ENCODE data around the gene ERVK3-1.
"Not testable (repeated sequence)": the region's sequence is repeated elsewhere in the genome, so short reads cannot be mapped to it uniquely, and the experiment has no call there.

The ERVK3-1 gene

DNA sequence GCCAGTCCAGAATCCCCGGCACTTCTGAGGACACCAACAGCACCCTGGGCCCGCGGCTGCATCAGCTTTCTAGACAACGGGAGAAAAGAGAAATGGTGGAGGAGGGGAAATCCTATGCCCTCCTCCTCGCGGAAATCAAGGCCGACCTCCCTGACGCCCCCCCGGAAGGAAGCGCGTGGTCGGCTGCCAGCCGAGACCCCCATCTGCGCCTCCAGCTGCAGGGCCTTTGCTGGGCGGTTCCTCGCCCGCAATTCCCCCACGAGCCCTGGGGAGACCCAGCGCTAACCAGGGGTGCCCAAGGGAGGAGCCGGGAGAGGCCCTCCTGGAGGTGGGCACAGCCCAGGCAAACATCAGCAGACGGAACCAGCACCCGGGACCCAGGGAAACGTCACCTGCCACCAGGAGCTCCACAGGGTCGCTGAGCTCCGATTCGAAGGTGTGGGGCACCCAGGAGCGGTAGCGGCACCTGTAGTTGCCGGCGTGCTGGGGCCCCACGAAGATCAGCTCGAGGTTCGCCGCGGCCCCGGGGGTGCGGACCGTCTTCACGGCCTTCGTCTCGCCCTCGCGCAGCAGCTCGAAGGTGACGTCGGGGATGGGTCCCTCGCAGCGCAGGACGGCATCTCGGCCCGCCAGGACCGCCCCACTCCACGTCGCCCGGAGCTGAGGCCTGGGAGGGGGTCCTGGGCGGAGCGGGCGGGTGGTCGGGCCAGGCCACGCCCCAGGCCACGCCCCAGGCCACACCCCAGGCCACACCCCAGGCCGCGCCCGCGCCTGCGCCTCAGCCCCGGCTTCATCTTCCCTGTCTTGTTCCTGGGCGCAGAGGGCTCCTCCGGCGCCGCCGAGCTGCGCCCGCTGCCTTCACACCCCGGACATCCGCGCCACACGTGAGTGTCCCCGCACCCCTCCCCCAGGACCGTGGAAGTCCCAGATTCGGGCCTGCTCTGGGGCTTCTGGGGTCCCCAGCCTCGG, 42.1 kb downstream of the ERVK3-1 start:
- peak; percentile 47 for DNase-seq

DNA sequence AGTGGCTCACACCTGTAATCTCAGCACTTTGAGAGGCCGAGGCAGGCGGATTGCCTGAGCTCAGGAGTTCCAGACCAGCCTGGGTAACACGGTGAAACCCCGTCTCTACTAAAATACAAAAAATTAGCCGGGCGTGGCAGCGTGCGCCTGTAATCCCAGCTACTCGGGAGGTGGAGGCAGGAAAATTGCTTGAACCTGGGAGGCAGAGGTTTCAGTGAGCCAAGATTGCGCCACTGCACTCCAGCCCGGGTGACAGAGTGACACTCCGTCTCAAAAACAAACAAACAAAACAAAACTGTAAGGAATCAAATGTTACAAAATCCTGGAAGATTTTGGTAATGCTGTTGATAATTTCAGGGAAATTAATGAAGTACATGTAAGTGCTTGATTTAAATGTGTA, 42.9 kb downstream of the ERVK3-1 start:
- DNase-seq: not testable (repeated sequence)

DNA sequence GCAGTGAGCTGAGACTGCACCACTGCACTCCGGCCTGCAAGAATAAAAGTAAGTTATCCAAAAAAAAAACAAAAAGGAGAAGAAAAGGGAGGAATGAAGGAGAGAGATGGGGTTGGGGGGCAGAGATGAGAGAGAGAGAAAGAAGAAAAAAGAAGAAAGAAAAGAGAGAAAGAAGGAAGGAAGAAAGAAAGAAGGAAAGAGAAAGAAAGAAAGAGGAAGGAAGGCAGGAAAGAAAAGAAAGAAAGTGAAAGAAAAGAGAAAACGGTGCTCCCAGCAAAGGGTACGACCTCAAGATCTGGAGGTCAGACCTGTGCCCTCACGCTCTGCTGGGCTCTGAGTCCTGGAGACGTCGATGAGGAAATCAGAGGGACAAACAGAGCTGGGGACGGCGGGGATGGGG, 44.4 kb downstream of the ERVK3-1 start:
- DNase-seq: no peak

DNA sequence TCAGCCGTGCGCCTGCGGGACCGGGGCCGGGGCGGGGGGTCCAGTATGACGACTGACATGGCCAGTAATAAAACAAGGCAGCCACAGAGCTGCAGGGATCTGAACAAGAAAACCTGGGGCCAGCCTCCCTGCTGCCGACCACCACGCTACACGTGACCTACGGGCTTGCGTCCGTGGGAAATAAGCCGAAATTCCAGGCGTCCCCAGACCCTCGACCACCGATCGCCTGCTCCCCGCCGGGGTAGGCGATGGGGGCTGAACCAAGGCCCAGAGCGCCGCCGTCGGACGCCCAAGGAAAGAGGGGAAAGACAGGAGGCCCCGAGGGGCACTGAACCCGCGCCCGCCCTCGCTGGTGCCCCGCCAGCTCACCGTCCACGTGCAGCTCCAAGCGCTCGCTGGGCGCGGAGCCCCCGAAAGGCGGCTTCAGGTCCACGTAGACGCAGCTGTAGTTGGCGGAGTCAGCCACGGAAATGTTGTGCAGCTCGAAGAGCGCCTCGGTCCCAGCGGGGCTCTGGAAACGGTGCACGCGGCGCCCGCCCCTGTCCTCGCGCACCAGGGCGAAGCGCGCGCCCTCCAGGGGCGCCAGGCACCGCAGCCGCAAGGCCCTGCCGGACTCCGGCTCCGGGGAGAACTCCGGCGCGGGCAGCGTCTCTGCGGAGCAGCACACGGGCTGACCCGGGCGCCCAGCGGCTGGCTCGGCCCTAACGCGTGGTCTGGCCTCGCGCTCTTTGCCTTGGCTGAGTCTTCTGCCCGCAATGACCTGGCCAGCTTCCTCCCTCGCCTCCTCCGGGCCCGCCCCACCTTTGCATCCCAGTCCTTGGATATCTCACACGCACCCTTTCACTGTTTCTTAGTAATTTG, 45.1 kb downstream of the ERVK3-1 start:
- DNase-seq: no peak

DNA sequence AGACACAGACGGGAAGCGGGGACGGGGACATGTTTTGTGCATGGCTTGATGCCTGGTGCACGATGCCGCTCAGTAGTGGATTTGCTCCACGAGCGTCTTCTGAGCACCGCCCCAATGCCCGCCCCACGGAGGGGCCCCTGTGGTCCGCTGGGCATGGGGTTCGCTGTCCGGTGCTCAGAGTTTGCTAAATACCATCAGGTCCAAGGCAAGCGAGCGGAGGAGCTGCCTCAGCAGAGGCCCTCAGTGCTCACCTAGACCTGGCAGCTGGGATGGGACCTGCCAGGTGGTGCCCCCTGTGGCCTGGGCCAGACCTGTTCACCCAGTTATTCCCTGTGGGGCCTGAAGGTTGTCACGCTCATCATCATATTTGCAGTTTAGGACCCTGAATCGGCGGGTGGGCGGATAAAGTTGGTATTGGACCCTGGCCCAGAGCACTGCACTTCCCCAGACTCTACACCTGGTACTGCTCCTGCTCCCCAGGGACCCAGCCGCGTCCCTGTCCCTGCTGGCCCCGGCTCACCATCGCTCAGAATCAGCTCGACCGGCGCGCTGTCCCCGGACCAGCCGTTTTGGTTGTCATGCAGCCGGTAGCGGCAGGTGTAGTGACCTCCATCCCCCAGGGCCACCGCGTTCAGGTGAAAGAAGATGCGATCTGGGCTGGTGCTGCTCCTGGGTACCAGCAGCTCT, 45.8 kb downstream of the ERVK3-1 start:
- no peak for DNase-seq

DNA sequence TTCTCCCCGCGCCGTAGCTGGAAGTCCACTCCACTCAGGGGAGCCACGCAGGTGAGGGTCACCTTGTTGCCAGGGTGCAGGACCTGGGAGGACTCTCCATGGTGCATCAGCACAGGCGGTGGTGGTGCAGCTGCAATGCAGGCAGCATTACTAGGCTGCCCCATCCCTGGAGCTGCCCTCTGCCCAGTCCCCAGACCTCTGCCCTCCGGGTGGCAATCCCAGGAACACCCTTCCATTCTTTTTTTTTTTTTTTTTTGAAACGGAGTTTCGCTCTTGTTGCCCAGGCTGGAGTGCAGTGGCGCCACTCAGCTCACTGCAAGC, 46.3 kb downstream of the ERVK3-1 start:
- no peak for DNase-seq

DNA sequence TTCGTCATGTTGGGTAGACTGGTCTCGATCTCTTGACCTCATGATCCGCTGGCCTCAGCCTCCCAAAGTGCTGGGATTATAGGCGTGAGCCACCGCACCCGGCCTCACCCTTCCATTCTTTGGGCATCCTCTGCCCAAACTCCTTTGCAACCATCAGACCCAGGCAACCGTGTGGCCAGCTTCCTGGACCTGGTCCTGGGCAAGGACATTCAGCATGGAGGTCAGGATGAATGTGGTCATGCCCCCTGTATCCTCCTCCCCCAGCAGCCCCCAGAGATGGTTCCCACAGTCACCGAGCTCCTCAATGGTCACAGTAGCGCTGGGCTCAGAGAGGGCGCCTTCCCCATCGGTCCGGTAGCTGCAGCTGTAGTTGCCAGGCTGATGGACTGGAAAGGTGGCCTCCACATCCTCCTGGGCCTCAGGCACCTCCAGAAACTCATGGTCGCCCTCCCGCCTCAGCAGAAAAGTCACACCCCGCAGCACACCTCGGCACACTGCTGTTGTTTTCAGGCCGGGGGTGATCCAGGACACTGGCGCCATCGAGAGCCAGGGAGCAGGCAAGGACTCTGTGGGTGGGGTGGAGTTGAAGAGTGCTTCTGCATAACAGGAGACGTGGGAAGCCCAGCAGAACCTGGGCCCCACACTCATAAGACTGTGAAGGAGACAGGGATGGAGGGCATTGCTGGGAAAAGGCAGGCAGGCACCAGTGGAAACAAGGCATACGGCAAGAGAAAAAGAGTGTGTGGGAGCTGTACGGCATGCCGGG, 47.0 kb downstream of the ERVK3-1 start:
- DNase-seq: no peak

DNA sequence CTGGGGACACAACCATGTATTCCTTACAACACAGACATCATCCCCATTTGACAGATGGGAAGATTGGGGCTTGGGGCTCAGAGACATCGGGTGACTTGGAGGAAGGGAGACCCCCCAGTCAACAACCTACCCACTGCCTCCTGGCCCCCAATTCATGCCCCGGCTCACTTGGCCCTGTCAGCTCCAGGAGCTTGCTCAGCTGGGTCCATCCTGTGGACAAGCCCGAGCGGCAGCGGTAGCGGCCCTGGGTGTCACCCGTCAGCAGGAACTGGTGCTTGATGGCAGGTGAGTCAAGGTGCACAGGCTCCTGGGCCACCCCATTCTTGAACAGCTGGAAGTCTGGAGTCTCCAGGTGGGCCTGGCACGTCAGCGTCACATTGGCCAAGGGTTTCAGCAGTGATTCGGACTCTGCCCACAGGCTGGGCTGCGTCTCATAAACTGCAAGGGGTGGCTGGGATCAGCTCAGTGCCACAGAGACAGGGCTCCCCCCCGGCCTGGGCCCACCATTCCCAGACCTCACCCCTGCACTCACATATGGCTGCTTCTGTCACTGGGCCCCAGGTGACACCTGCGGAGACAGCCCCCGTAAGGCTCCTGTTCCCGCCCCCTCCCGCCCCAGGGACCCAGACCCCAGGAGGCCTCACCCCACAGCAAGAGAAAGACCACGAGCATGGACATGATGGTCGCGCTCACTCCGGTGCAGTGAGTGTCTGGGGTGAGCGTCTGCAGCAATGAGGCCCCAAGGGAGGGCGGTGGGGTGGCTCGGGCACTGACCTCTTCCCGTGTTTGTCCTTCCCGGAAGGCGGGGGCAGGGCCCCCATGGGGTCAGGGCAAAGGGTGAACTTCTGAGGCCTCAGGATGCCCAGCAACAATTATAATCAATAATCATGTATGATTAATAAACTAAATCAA, 47.8 kb downstream of the ERVK3-1 start, which contains the start of gene A1BG:
Gene A1BG, minus strand, starts transcription at position 733 of the 912 bp plus-strand sequence. Its CDS starts 55 bp downstream, at position 678.
- DNase-seq: no peak

DNA sequence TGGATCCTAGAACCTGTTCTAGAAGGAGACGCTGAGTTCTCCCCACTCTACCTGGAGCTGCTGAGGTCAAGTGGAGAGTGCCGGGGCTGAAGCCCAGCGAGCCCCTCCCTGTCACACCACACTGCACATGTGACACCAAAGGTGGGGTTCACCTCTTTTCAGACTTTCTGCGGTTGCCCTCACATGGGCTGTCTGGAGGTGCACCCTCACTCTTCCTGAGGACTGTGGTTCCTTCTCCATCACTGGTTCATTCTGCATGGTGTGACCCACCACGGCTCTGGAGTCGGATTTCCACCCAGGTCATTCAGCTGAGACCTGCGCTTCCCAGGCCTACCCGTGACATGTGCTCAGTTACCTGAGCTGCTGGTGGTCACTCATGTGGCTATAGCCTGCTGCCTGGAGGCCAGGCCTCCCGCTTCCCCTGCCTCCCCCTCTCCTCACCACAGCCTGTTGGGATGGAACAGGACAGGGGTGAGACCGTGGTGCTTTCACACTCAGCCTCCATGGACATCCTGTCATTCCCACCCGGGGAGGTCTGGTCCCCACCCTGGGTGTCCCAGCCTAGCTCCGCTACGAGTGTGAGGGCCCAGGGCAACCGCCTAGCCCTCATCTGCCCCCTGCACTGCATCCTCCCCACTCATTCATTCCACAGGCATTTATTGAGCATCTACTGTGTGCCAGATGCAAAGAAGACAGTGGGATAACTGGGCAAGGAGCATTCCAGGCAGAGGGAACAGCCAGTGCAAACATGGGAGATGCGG, 48.7 kb downstream of the ERVK3-1 start:
- no peak for DNase-seq

DNA sequence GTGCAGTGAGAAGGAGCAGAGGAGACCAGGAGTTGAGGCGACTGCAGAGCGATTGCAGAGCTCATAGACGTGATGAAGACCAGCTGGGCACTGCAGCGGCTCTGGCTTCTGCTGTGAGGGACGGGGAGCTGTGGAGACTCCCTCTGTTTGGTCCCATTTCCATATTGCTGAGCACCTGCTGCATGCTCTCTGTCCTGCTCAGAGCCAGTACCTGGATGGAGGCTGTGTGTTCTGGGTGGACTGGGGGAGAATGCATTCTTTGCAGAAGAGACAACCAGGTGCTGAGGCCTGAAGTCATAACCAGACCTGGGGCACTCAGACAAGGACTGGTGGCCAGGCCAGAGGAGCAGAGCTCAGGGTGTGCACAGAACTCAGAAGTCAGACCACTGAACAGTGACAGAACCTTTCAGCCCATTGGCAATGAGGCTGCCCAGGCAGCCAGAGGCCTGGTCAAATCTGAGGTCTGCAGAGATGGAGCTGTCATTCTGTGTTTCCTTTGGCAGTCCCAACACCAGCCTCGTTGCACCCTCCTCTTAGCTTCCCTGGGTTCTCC, 49.4 kb downstream of the ERVK3-1 start:
- no peak for DNase-seq

DNA sequence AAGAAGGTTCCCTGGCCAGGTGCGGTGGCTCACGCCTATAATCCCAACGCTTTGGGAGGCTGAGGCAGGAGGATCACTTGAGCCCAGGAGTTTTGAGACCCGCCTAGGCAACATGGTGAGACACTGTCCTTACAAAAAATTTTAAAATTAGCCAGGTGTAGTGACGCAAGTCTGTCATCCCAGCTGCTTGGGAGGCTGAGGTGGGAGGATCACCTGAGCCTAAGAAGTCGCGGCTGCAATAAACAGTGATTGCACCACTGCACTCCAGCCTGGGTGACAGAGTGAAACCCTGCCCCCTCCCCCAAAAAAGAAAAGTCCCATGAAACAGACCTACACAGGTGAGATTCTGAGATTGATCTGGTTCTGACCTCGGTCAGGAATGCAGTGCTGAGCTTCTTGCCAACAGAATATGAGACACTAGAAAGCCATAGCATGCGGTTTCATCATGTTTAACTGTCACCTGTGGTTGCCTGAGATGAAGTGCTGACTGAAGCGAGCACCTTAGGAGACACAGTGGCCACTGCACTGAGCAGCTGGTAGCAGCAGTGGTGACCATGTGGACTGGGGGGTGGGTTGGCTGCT, 50.1 kb downstream of the ERVK3-1 start:
- DNase-seq: no peak

DNA sequence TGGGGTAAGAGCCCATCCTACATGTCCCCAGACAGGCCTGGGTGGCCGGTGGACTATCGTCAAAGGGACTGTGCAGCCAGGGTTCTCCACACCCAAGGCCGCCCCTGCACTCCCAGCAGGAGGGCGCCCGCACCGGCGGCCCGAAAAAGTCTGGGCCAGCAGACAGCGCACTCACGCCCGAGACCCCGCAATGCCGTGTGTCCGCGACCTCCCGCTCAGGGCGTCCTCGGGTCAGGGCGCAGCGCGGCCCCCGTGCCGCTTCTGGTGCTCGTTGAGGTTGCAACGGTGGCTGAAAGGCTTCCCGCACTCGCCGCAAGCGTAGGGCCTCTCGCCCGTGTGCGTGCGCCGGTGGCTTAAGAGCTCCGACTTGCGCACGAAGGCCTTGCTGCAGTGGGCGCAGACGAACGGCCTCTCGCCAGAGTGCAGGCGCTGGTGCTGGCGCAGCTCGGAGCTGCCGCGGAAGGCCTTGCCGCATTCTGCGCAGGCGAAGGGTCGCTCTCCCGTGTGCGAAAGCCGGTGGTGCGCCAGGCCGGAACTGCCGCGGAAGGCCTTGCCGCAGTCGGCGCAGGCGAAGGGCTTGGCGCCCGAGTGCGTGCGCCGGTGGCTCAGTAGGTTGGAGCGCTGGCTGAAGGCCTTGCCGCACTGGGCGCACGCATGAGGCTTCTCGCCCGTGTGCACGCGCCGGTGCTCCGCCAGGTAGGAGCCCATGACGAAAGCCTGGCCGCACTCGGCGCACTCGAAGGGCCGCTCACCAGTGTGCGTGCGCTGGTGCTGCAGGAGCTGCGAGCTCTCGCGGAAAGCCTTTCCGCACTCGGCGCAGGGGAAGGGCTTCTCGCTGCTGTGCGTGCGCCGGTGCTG, 51.0 kb downstream of the ERVK3-1 start:
- DNase-seq: peak; percentile 34

DNA sequence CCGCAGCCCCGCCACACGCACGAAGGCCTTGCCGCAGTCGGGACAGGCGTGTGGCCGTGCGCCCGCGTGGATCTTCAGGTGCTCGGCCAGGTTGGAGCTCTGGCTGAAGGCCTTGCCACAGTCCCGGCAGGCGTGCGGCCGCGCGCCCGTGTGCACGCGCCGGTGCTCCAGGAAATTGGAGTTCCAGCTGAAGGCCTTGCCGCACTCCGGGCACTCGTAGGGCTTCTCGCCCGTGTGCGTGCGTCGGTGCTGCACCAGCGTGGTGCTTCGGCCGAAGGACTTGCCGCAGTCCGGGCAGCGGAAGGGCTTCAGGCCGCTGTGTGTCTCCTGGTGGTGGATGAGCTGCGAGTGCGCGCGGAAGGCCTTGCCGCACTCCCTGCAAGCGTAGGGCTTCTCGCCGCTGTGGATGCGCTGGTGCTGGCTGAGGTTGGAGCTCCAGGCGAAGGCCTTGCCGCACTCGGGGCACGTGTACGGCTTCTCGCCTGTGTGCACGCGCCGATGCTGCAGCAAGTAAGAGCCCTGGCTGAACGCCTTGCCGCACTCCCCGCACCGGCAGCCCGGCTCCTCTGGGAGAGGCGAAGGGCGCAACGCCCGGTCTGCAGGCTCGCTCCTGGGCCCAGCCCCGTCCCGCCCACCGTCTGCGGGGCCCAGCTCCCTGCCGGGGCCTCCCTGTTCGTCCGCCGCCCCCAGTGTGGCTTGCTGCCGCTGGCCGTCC, 51.7 kb downstream of the ERVK3-1 start:
- DNase-seq: no peak

DNA sequence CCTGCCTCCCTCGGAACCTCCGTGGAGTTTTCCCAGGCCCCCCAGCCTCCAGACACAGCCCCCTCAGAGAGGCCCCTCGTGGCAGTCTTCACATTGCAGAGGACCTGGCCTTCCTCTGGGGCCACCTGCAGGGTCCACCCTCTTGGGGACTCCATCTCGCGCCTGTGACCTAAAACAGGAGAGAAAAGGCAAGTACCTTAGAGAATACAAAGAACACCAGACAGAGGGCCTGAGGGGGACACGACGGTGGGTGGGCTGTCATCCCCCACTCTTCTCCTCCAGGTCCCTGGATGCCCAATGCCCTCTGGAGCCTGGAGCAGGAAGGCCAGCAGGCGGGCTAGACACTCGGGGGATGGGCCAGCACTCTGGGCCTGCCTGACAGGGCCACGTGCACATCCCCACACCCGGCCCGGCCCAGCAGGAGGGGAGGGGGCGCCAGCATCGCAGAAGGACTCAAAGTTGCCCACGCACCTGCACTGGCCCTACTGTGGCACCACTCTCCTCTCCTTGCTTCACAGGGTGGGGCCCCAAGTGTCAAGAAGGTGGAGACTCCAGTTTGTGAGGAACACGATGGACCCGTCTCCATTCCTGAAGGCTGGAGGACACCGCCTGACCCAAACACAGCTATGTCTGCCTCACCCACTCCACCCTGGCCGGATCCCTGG, 52.4 kb downstream of the ERVK3-1 start:
- no peak for DNase-seq

DNA sequence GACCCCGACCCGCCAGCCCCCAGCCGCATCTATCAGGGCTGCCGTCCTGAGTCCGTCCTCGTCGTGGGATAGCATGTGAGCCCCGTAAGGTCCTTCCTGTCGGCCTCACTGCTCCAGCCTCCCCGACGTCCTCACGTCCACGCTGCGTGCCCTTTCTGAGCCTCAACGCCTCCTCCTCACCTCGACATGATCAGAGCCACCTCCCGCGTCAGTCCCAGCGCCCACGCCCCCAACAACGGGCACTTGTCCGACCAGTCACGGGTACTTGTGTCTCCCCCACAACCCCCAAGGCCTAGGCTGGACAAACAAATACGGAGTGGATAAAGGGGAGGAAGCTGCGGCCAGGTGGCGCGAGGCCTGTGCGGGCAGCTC, 56.7 kb downstream of the ERVK3-1 start:
- DNase-seq: peak; percentile 10

DNA sequence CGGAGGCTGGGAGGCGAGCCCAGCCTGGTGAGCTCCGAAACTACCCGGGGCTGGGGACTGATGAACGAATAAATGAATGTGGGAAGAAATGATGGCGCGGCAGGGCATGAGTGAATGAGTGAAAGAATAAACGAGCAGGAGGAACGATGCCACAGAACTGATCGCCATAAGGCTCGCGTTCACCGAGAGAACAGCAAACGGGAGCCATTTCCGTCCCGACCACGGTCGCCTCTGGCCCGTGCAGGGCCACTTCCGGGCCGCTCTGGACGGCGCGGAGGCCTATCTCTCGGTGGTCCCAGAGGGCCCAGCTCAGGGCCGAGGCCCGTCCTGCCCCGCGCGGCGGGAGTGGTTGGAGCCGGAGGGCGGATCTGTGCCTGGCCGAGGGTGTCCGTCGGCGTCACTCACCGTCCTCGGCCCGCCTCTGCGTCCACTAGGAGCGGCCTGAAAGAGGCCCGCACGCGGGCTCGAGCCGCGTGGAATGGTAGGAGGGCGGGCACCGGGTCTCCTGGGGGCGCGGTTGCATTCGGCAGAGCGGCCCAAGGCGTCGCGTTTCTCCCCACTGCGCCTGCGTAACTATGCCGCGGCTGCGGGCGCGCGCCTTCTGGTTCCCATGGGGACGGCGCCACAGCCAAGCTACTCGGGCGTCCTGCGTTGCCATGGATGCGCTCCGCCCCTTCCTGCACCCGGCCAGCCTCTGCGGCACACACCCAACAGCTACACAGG, 57.3 kb downstream of the ERVK3-1 start, which contains the start of gene ZNF497:
Gene ZNF497, minus strand, starts transcription at position 480 of the 723 bp plus-strand sequence. CDS start 5,116 bp downstream, outside the sequence.
- peak; percentile 95 for DNase-seq

DNA sequence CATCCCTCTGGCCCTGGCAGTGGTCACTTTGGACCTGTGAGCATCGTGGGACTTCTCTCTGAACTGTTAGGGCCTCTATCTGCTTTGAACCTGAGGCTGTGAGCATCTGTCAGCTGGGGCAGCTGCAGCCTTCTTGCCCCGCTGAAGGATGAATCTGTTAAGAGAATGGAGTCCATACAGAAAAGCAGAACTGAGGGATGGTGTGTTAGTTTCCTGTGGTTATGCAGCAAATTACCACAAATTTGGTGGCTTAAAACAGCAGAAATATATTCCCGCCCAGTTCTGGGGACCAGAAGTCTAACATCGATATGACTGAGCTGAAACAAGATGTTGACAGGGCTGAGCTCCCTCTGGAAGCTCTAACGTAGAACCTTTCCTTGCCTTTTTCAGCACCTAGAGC, 59.0 kb downstream of the ERVK3-1 start:
- DNase-seq: no peak
